Peyer's patch (tissue), 4 donors: ENCODE data around the gene TLR10.

Experiments used
- CTCF ChIP-seq, 6 experiments: fragments of 450-650 bp in 4 of 6; fragments of 200-600 bp in 2 of 6; sonication (generic) in 1 of 6; IDR thresholded peaks; one replicate each; pipeline ENCODE4 v1.5.1; 2017 to 2019; ENCODE audit warnings: antibody characterized with exemption in 6 of 6, mild to moderate bottlenecking in 3 of 6, moderate library complexity in 1 of 6
- POLR2A ChIP-seq, 2 donors: fragments of 450-650 bp; IDR thresholded peaks; one replicate each; pipeline ENCODE4 v1.5.1; 2017; ENCODE audit warnings: antibody characterized with exemption in 2 of 2, mild to moderate bottlenecking in 2 of 2, moderate library complexity in 2 of 2

GRCh38 chr4:38740303-38740702 lies 42.5 kb downstream of the TLR10 start:
- TF ChIP-seq CTCF (IDR thresholded peaks at IDR 0.05) (no peak), POLR2A (IDR thresholded peaks at IDR 0.05) (no peak)
